Activated CD4-positive, alpha-beta memory T cell treated with anti-CD3 and anti-CD28 coated beads for 36 hours (primary cell): Measurements from ENCODE around the gene OTOGL. TPM values are rescaled to one million over a fixed set of nuclear protein-coding genes. Genes with fewer than 3 reads are reported as not detected.

Experiments
- CTCF ChIA-PET: fragments of 350-600 bp; sonication (Branson Sonifier 250); formaldehyde crosslinking; loops from one replicate; lab custom pipeline; 2021; ENCODE audit warnings: antibody characterized with exemption, inconsistent platforms; lab: Charles Lee
- POLR2A ChIA-PET: fragments of 350-600 bp; sonication (Branson Sonifier 250); formaldehyde crosslinking; loops from one replicate; lab custom pipeline; 2021; ENCODE audit warnings: antibody characterized with exemption; lab: Charles Lee
- DNase-seq: peaks from one replicate; pipeline ENCODE4 v3.0.0-alpha.2; 2020
- H3K27ac Mint-ChIP-seq: one replicate; pipeline ENCODE4 v1.8.0; 2021; ENCODE audit warnings: mixed read lengths
- H3K27me3 Mint-ChIP-seq: one replicate; pipeline ENCODE4 v1.8.0; 2021; ENCODE audit warnings: mixed read lengths
- H3K36me3 Mint-ChIP-seq: one replicate; pipeline ENCODE4 v1.8.0; 2021; ENCODE audit warnings: mixed read lengths
- H3K4me1 Mint-ChIP-seq: one replicate; pipeline ENCODE4 v1.8.0; 2021; ENCODE audit warnings: low read depth, mixed read lengths
- H3K4me3 Mint-ChIP-seq: one replicate; pipeline ENCODE4 v1.8.0; 2021; ENCODE audit warnings: mild to moderate bottlenecking, mixed read lengths
- H3K9me3 Mint-ChIP-seq: one replicate; pipeline ENCODE4 v1.8.0; 2021; ENCODE audit warnings: mixed read lengths
- intact Hi-C: fragments of 100-400 bp; cut with micrococcal nuclease; formaldehyde crosslinking; loops from one replicate; pipeline ENCODE4 v1.15.1; 2023
- total RNA-seq, 2 experiments: library from RNA; stranded (reverse); gene quantifications; one replicate each; pipeline ENCODE4 v1.2.3, GENCODE V29; 2021

Gene OTOGL, protein sequence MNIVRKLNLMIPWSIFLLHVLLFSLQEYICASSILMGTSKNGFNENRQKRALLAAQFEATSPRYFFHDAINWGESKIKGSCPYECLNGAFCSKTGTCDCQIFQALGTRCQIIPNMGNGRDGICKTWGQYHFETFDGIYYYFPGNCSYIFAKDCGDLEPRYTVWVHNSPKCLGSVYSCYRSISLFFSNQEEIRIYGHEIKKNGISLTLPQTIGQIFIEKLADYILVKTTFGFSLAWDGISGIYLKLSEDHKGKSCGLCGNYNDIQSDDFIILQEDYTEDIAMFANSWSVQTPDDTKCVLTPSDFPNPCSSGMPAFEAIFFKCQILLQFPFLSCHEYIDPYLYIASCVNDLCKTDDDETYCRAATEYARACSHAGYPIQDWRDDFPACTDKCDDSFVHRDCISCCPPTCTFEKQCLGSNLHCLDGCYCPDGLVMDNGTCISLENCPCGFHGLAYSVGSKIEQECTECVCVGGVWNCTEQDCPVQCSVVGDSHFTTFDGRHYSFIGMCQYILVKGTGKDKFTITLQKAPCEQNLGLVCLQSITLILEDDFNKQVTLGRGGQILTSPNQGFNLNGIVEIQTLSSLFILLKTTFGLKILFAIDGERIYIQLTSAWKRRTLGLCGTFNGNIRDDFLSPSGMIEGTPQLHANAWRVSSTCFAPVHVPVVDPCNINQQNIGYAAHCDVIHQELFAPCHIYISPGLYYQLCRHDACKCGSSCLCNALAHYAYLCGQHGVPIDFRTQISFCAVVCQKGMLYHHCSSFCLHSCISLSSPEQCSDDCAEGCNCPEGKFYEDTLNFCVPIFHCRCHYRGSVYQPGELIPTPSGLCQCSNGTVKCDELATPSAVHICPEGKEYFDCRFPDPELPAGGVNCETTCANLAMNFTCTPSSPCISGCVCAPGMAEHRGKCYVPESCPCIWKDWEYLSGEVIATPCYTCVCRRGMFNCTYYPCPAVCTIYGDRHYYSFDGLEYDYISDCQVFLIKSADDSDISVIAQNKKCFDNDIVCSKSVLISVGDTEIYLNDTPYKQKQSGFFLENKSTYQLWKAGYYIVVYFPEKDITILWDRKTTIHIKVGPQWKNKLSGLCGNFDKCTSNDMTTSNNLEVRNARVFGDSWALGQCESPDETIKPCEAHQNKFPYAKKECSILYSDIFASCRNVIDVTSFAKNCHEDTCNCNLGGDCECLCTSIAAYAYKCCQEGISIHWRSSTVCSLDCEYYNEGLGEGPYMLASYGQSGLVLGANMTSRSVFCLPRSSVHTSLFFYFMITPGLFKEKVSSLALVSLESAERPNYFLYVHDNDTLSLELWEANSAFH (N-terminal part only)
- total RNA-seq, result not detected

DNA sequence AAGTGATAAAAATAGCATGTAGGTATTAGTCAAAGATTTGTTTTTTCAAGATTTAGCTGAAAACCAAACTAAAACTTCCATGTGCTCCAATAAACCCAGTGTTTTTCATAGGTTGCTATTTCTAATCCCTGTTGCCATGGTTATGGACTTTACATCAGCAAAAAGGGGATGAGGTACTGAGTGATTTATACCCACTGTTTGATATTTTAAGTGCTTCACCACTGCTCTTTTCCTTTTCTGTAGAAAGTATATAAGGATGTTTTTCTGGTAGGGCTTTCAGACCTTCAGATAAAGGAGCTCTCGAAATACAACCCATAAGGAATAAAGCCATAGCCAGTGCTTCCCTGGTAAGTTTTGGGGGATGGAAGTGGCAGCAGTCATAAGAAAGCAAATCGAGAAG is at the start of gene OTOGL:
TSS of gene OTOGL (plus strand) at position 279 of the 400 bp plus-strand sequence. CDS start 109,895 bp downstream, outside the sequence.
- Mint-ChIP-seq H3K4me3 (no peak within 1 kb of the TSS), H3K9me3 (no peaks in the 10 kb centered on the region), H3K27me3 (peaks cover 1% of the 10 kb centered on the region), H3K36me3 (no peaks in the 10 kb centered on the region), H3K27ac (no peak within 1 kb of the TSS), H3K4me1 (no peaks in the 10 kb centered on the region)
- ChIA-PET POLR2A (no interaction called here), CTCF (no interaction called here)
- DNase-seq, result no peak
- intact Hi-C loops, result no loop called here

DNA sequence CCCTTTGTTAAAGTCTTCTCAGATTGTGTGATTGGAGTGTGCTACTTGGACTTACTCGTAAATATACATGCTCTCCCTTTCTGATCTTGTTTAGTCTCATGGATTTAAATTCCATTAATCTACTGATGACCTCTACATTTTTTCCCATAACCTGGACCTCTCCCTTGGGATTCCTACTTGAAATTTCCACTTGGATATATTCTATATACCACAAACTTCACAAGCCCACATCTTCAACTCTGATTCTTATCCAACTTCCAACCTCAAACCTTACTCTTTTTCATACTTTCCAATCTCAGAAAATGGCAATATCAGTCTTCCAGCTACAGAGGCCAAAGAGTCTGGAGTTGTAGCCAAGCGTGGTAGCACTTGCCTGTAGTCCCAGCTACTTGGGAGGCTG is 49.1 kb upstream of the OTOGL start:
- ChIA-PET CTCF (no interaction called here), POLR2A (no interaction called here)
- H3K4me1 Mint-ChIP-seq, result no peaks in the 10 kb centered on the region
- H3K27ac Mint-ChIP-seq, result no peak overlapping the region
- no peaks in the 10 kb centered on the region for H3K9me3 Mint-ChIP-seq
- no peaks in the 10 kb centered on the region for H3K36me3 Mint-ChIP-seq
- H3K4me3 Mint-ChIP-seq, result no peak overlapping the region
- peaks cover 1% of the 10 kb centered on the region for H3K27me3 Mint-ChIP-seq
- DNase-seq, result no peak
- intact Hi-C loops, result no loop called here

DNA sequence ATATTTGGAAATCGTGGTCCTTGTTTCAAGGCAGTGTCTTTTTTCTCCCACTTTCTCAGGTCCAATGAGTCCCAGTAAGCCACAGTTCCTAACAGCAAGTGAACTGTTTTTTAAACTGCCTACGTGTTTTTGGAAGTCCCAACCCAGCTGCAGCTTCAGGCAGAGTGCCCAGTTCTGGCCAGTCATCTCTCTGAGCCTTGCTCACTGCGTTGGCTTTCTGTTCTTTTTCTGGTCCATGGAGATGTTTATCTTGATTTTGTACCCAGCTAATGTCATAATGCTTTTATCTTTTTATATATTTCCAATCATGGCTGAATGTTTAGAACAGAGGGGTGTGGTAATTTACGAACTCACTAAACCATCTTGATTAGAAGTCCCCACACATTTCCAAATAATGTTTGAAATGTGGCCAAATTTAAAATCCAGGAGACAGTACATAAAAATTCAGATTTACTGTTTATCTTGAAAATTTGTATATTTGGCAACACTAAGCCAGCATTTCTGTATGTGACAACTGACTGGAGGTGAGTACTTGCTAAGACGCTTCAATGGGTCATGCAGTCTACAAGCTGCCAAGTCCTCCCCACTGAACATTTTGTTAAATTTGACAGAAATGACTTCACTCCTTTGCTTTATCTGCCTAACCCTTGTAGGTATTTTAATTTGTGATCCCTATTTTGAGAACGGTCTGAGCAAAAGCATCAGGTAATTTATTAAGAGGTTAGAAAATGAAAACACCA is 46.1 kb upstream of the OTOGL start:
- Mint-ChIP-seq H3K36me3 (no peaks in the 10 kb centered on the region), H3K4me3 (no peak overlapping the region), H3K27ac (no peak overlapping the region), H3K9me3 (no peaks in the 10 kb centered on the region), H3K4me1 (no peaks in the 10 kb centered on the region), H3K27me3 (peaks cover 1% of the 10 kb centered on the region)
- ChIA-PET CTCF (interaction anchor here (1.2 kb wide), 1 partner anchor 27 kb away, joined by 3 read pairs; no protein-coding TSS in a partner anchor), POLR2A (no interaction called here)
- no peak for DNase-seq
- intact Hi-C loops, result no loop called here

DNA sequence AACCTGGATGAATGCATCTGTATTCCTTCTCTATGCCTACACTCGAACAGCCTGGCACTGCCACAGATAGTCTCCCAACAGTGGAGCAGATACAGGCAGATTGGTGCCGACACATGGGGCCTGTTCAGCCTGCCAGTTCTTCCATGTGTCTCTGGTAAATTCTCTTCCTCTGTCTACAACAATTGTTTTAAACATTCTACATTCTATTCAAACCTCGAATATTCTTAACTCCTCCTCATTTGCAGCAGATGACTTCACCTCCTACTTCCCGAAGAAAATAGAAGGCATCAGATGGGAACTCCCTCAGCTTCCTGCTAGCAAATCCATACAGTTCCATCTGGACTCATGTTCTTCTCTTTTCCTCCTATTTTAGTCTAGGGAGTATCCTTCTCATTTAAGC is 43.1 kb upstream of the OTOGL start:
- Mint-ChIP-seq H3K4me3 (no peak overlapping the region), H3K27me3 (no peaks in the 10 kb centered on the region), H3K4me1 (no peaks in the 10 kb centered on the region), H3K9me3 (no peaks in the 10 kb centered on the region), H3K27ac (no peak overlapping the region), H3K36me3 (no peaks in the 10 kb centered on the region)
- no peak for DNase-seq
- ChIA-PET CTCF (no interaction called here), POLR2A (no interaction called here)
- intact Hi-C loops, result no loop called here

DNA sequence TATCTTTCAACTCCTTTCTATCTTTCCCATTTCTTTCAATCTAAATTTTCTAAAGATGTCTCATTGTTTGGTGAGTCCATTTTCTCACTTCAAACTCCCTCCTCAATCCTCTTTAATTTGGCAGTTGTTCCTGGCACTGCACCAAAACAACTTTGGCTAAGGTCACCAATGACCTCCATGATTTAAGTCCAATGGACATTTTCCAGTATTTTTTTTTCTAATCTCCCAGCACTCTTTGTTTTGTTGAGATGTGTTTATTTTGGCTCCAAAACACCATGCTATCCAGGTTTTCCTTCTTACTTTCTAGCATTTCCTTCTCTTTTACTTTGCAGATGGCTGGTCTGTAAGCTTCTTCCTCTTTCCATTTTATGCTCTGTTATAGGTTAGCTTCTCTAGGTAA is 42.5 kb upstream of the OTOGL start:
- Mint-ChIP-seq H3K9me3 (no peaks in the 10 kb centered on the region), H3K36me3 (no peaks in the 10 kb centered on the region), H3K27ac (no peak overlapping the region), H3K4me1 (no peaks in the 10 kb centered on the region), H3K27me3 (no peaks in the 10 kb centered on the region), H3K4me3 (no peak overlapping the region)
- CTCF ChIA-PET, result no interaction called here
- no peak for DNase-seq
- intact Hi-C loops, result no loop called here
- POLR2A ChIA-PET, result no interaction called here

DNA sequence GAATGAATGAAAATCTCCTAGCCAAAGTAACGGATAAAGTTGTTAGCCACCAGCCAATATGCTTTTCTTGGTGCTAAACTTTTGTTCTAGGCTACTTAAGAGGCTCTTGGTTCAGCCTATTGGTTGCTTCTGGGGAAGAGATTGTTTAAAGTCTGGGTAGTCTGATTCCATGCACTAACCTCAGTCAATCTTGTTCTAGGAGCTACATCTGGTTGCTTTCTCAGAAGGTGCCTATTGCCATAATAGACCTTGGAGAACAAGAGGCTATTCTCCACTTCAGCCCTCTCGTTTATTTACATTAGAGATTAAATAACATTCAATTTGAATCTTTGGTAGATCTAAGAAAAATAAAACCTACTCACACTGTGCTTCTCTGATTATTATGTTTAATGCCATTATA is 40.8 kb upstream of the OTOGL start:
- Mint-ChIP-seq H3K27ac (no peak overlapping the region), H3K4me3 (no peak overlapping the region), H3K36me3 (no peaks in the 10 kb centered on the region), H3K4me1 (no peaks in the 10 kb centered on the region), H3K27me3 (no peaks in the 10 kb centered on the region), H3K9me3 (no peaks in the 10 kb centered on the region)
- POLR2A ChIA-PET, result no interaction called here
- CTCF ChIA-PET, result no interaction called here
- intact Hi-C loops, result no loop called here
- no peak for DNase-seq

DNA sequence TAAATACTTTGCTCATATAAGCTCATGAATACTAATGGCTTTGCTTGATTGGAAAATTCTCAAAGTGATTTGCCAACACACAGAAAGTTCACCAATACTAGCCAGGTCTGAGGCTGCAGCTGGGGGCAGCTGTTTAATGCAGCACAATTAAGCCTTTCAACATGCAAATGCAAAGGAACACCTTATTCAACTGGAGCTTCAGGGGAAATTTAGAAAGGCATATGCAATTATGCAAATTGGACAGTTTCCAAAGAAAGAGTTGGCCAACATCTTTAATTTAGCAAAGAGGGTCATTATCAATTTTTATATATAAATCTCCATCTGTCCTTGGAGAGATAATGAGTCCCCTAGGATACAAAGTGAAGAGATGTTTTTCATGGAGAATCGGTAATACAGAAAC is 40.2 kb upstream of the OTOGL start:
- H3K4me1 Mint-ChIP-seq, result no peaks in the 10 kb centered on the region
- no peaks in the 10 kb centered on the region for H3K9me3 Mint-ChIP-seq
- no peak overlapping the region for H3K4me3 Mint-ChIP-seq
- no peaks in the 10 kb centered on the region for H3K27me3 Mint-ChIP-seq
- ChIA-PET POLR2A (no interaction called here), CTCF (no interaction called here)
- no peak for DNase-seq
- H3K27ac Mint-ChIP-seq, result no peak overlapping the region
- intact Hi-C loops, result no loop called here
- H3K36me3 Mint-ChIP-seq, result no peaks in the 10 kb centered on the region

DNA sequence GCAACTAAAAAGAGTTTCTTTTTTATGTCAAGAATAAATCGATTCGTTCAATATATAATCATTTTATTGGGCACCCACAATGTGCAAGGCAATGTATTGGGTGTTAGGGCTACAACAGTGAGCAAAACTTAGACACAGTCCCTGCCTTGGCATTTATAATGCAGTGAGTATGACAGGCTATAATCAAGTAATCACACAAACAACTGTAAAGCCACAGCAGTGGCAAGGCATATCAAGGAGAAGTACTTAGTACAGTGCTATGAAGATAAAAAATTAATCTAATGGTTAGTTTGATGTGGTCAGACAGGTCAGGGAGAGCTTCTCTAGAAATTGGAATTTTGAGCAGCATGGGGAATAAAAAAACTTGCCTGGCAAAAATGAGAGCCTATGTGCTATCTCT is 39.5 kb upstream of the OTOGL start:
- intact Hi-C loops, result no loop called here
- CTCF ChIA-PET, result no interaction called here

DNA sequence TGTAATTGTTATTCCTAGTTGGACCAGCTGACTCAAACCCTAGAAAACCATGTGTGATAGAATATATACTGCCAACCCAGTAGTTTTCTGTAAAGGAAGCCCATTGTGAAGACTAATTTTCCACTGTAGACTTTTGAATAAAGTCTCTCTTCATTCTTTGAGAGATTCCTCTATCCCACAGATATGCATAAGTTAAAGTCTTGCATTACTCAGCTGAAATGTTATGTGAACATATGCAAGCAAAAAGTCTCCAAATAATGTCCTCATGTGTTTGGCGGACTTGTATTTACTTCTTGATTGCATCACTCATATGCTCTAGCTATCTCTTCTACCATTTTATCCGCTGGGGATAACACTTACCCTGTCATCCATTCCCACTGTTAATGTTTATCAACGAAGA is 35.1 kb upstream of the OTOGL start:
- Mint-ChIP-seq H3K9me3 (no peaks in the 10 kb centered on the region), H3K4me1 (no peaks in the 10 kb centered on the region), H3K27ac (no peak overlapping the region), H3K4me3 (no peak overlapping the region), H3K36me3 (no peaks in the 10 kb centered on the region), H3K27me3 (no peaks in the 10 kb centered on the region)
- ChIA-PET POLR2A (no interaction called here), CTCF (no interaction called here)
- intact Hi-C loops, result no loop called here
- no peak for DNase-seq

More for the DNA sequence above, 39.5 kb upstream of the OTOGL start:
- H3K9me3 Mint-ChIP-seq, result no peaks in the 10 kb centered on the region
- no peak overlapping the region for H3K4me3 Mint-ChIP-seq
- no peak overlapping the region for H3K27ac Mint-ChIP-seq
- no peaks in the 10 kb centered on the region for H3K36me3 Mint-ChIP-seq
- no peak for DNase-seq
- POLR2A ChIA-PET, result no interaction called here
- H3K4me1 Mint-ChIP-seq, result no peaks in the 10 kb centered on the region
- H3K27me3 Mint-ChIP-seq, result no peaks in the 10 kb centered on the region

DNA sequence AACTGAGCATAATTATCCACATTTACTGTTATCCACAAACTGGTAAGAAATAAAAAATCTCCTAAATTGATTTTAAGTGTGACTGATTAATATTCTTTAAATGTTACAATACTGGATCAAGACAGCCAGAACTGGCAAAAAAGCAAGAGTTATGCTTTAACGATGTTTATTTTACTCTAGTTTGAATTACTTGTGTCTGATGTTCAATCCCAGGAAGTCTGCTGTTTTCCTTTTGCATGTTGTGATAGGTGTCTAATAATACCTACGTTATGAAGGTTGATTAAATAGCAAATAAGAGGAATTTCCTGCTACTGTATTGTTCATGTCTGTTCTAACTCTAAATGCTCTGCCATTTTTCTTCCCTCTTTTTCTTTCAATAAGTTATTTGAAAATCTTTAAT is 34.4 kb upstream of the OTOGL start:
- intact Hi-C loops, result no loop called here
- CTCF ChIA-PET, result no interaction called here
- no peaks in the 10 kb centered on the region for H3K27me3 Mint-ChIP-seq
- no peak overlapping the region for H3K27ac Mint-ChIP-seq
- DNase-seq, result no peak
- no peaks in the 10 kb centered on the region for H3K9me3 Mint-ChIP-seq
- H3K4me3 Mint-ChIP-seq, result no peak overlapping the region
- POLR2A ChIA-PET, result no interaction called here
- no peaks in the 10 kb centered on the region for H3K4me1 Mint-ChIP-seq
- no peaks in the 10 kb centered on the region for H3K36me3 Mint-ChIP-seq

DNA sequence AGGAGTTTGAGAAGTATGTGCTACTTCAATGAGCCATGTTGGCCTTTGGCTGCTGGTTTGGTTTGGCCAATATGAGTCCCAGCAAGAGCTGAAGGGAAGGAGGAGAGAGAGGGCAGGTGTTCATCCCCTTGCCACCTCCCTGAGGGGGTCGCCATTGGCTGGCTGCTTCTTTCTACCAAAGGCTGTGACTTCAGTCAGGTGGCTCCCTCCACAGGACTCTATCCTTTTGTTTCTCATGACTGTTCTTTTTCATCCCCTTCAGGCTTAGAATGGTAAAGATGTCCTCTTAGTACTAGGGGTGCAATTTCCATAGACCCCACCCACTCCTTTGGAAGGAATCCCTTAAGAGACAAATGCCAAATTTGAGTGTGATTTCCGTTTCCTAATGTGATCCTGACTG is 31.2 kb upstream of the OTOGL start:
- no peak for DNase-seq
- CTCF ChIA-PET, result interaction anchor here (1.1 kb wide), 1 partner anchor 152 kb away, joined by 3 read pairs; no protein-coding TSS in a partner anchor
- peaks cover 2% of the 10 kb centered on the region for H3K9me3 Mint-ChIP-seq
- H3K36me3 Mint-ChIP-seq, result no peaks in the 10 kb centered on the region
- H3K27me3 Mint-ChIP-seq, result no peaks in the 10 kb centered on the region
- POLR2A ChIA-PET, result no interaction called here
- no peak overlapping the region for H3K4me3 Mint-ChIP-seq
- intact Hi-C loops, result no loop called here
- H3K27ac Mint-ChIP-seq, result no peak overlapping the region
- peaks cover 5% of the 10 kb centered on the region for H3K4me1 Mint-ChIP-seq
